ENCODE data around the gene RNF144A. TPM values are rescaled to one million over a fixed set of nuclear protein-coding genes. Genes with fewer than 3 reads are reported as not detected.

The RNF144A gene
- total RNA-seq, 1 experiment from 2014 or later: 3.0 TPM

DNA sequence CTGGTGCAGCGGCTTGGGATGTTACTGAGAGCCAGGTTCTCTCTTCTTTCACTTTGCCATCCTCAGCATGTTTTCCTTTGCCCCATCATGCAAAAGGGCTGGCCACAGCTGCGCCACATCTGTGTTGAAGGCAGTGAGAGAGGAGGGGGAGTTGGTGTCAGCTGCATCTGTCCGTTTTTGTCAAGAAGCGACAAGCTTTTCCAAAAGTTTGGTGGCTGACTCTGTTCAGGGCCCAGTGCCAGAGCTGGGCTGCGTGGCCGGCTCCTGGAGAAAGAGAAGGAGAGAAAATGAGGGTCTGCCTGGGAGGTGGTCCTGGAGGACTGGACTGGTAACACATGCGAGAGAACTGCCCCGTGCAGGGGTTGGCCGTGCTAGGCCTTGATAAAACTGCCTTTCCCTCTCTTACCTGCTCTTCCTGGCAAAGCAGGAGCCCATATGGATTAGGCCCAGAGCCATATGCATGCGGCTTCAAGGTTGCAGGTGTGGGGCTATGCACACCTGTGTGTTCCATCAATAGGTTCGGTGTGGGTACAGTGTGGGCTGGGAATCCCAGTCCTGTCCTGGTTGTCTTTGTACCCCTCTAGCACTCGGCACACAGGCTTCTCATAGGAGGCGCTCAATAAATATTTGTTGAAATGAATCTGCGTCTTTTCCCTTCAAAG, 9.0 kb downstream of the RNF144A start:
- CTCF ChIA-PET: no interaction called here
- BruUV-seq (replicated peaks): no TSS peak

DNA sequence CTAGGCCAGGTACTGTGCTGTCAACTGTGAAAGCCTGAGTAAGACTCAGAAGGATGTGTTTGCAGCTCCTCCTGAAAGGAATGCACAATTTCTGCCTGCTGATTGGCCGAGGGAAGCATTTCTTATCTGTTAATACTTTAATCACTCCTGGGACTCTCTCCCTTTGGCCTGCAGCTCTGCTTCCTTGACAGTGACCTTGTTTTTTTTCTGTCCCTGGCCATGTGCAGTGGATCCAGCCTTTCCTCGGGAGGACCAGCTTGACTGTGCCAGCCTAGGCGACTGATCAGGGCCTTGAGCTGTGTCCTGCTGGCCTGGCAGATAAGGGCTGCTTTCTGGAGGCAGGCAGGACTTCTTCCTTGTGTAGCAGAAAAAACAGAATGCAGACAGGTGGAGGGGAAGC, 10.0 kb downstream of the RNF144A start:
- intact Hi-C loops (cut with micrococcal nuclease; ENCODE audit: unreplicated experiment): no loop called here
- BruUV-seq (replicated peaks): no TSS peak
- H3K4me1 ChIP-seq: no peaks in the 10 kb centered on the region
- no peak for TF ChIP-seq CTCF (IDR thresholded peaks at IDR 0.05; ENCODE audit: insufficient read depth in 1 of 2, low read depth in 1 of 2, low read length in 1 of 2, severe bottlenecking in 1 of 2, unreplicated experiment in 1 of 2)
- H3K9me3 Mint-ChIP-seq (ENCODE audit: unreplicated experiment): no peaks in the 10 kb centered on the region
- ChIA-PET POLR2A (interaction anchor here (0.7 kb wide), 1 partner anchor 105 kb away, joined by 3 read pairs; no protein-coding TSS in a partner anchor), CTCF (no interaction called here)
- no peak overlapping the region for H3K4me3 ChIP-seq (ENCODE audit: low read depth, low read length)
- H3K36me3 ChIP-seq (ENCODE audit: control insufficient read depth, insufficient read depth, low read length): no peaks in the 10 kb centered on the region
- DNase-seq: no peak
- H3K4me1 Mint-ChIP-seq (ENCODE audit: low read depth, unreplicated experiment): no peaks in the 10 kb centered on the region
- no peak overlapping the region for H3K4me3 Mint-ChIP-seq (ENCODE audit: unreplicated experiment)
- H3K27ac Mint-ChIP-seq (ENCODE audit: unreplicated experiment): no peak overlapping the region
- H3K27me3 Mint-ChIP-seq (ENCODE audit: insufficient read depth, unreplicated experiment): no peaks in the 10 kb centered on the region
- no peaks in the 10 kb centered on the region for H3K27me3 ChIP-seq (replicated peaks; ENCODE audit: control insufficient read depth, insufficient read depth, low read length)
- no peaks in the 10 kb centered on the region for H3K36me3 Mint-ChIP-seq (ENCODE audit: insufficient read depth, unreplicated experiment)
- H3K9me3 ChIP-seq: no peaks in the 10 kb centered on the region

More for the DNA sequence above, 9.0 kb downstream of the RNF144A start:
- no peaks in the 10 kb centered on the region for H3K36me3 ChIP-seq (ENCODE audit: control insufficient read depth, insufficient read depth, low read length)
- Mint-ChIP-seq H3K4me1 (ENCODE audit: low read depth, unreplicated experiment) (no peaks in the 10 kb centered on the region), H3K27ac (ENCODE audit: unreplicated experiment) (no peak overlapping the region), H3K9me3 (ENCODE audit: unreplicated experiment) (no peaks in the 10 kb centered on the region), H3K27me3 (ENCODE audit: insufficient read depth, unreplicated experiment) (no peaks in the 10 kb centered on the region), H3K4me3 (ENCODE audit: unreplicated experiment) (no peak overlapping the region), H3K36me3 (ENCODE audit: insufficient read depth, unreplicated experiment) (no peaks in the 10 kb centered on the region)
- no peaks in the 10 kb centered on the region for H3K4me1 ChIP-seq
- no peak overlapping the region for H3K4me3 ChIP-seq (ENCODE audit: low read depth, low read length)
- POLR2A ChIA-PET: no interaction called here
- no peaks in the 10 kb centered on the region for H3K27me3 ChIP-seq (replicated peaks; ENCODE audit: control insufficient read depth, insufficient read depth, low read length)
- no peak for TF ChIP-seq CTCF (IDR thresholded peaks at IDR 0.05; ENCODE audit: insufficient read depth in 1 of 2, low read depth in 1 of 2, low read length in 1 of 2, severe bottlenecking in 1 of 2, unreplicated experiment in 1 of 2)
- no peaks in the 10 kb centered on the region for H3K9me3 ChIP-seq
- DNase-seq: no peak
- intact Hi-C loops (cut with micrococcal nuclease; ENCODE audit: unreplicated experiment): no loop called here

DNA sequence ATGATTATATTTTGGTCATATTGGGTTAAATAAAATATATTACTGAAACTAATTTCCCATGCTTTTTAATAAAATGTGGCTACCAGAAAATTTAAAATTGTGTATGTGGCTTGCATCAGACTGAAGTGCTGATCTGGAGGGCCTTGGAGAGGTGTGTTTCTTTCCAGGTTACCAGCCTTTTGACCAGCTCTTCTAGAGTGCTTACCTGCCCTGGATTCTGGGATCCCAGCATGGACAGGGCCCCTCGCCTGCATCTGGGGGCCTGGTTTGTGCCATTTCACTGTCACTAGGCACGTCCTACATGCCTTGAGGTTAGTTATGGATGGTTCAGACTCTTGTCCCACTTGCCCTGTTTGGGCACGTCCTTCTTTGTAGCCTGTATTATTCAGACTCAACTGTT, 10.5 kb downstream of the RNF144A start:
- Mint-ChIP-seq H3K27ac (ENCODE audit: unreplicated experiment) (no peak overlapping the region), H3K4me1 (ENCODE audit: low read depth, unreplicated experiment) (no peaks in the 10 kb centered on the region), H3K36me3 (ENCODE audit: insufficient read depth, unreplicated experiment) (no peaks in the 10 kb centered on the region), H3K4me3 (ENCODE audit: unreplicated experiment) (no peak overlapping the region), H3K27me3 (ENCODE audit: insufficient read depth, unreplicated experiment) (no peaks in the 10 kb centered on the region), H3K9me3 (ENCODE audit: unreplicated experiment) (no peaks in the 10 kb centered on the region)
- Histone ChIP-seq H3K9me3 (no peaks in the 10 kb centered on the region), H3K4me3 (ENCODE audit: low read depth, low read length) (no peak overlapping the region), H3K36me3 (ENCODE audit: control insufficient read depth, insufficient read depth, low read length) (no peaks in the 10 kb centered on the region), H3K4me1 (no peaks in the 10 kb centered on the region), H3K27me3 (replicated peaks; ENCODE audit: control insufficient read depth, insufficient read depth, low read length) (no peaks in the 10 kb centered on the region)
- CTCF ChIA-PET: no interaction called here
- intact Hi-C loops (cut with micrococcal nuclease; ENCODE audit: unreplicated experiment): no loop called here
- BruUV-seq (replicated peaks): no TSS peak
- no peak for DNase-seq
- POLR2A ChIA-PET: interaction anchor here (0.7 kb wide), 1 partner anchor 104 kb away, joined by 3 read pairs; no protein-coding TSS in a partner anchor
- no peak for TF ChIP-seq CTCF (IDR thresholded peaks at IDR 0.05; ENCODE audit: insufficient read depth in 1 of 2, low read depth in 1 of 2, low read length in 1 of 2, severe bottlenecking in 1 of 2, unreplicated experiment in 1 of 2)
